ENCODE measurements around the gene MGST2. TPM values are rescaled to one million over a fixed set of nuclear protein-coding genes. Genes with fewer than 3 reads are reported as not detected.

Gene MGST2
- total RNA-seq, 1 experiment from 2014 or later, result 31.8 TPM

DNA sequence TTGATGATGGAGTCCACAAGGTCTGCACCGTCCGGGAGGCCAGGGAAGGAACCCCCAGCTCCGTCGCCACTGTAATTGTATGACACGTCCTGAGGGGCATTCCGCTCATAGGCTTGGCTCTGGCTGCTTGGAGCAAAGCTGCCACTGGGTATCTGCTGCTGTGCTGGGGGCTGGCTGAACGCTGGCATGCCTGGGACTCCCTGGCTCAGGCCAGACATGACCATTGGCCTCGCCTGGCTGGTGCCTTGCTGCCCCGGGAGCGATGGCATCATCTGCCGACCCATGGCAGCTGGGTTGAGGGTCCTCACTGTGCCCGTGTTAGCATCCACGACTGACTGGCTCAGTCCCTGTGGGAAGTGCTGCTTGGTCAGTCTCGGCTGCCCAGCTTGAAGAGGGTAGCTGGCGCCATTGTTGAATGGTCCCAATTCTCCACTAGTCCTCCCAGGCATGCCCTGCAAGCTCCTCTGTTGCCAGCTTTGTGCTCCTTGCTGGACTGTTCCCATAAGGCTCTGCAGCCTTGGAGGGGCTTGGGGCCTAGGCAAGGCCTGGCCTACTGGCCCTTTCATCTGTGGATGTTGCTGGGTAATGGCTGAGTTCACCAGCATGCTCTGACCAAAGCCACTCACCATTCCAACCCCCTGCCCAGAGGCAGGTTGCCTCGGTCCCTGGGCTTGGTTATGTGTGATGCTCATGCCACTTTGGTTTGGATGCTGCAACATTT lies 53.9 kb downstream of the MGST2 start:
- Histone ChIP-seq H3K4me3 (ENCODE audit: insufficient read depth, low read depth, low read length) (no peak overlapping the region), H3K36me3 (replicated peaks; ENCODE audit: control insufficient read depth, insufficient read depth, low read length) (no peaks in the 10 kb centered on the region; the same call in 1 of the 2 replicates), H3K27me3 (ENCODE audit: control insufficient read depth, insufficient read depth, low read length) (no peaks in the 10 kb centered on the region; the same call in 1 of the 2 replicates)
- DNase-seq, result no peak

GRCh38 chr4:139720806-139721205 lies 55.2 kb downstream of the MGST2 start:
- Histone ChIP-seq H3K4me3 (ENCODE audit: insufficient read depth, low read depth, low read length) (no peak overlapping the region), H3K27me3 (ENCODE audit: control insufficient read depth, insufficient read depth, low read length) (no peaks in the 10 kb centered on the region; the same call in 1 of the 2 replicates), H3K36me3 (replicated peaks; ENCODE audit: control insufficient read depth, insufficient read depth, low read length) (no peaks in the 10 kb centered on the region; the same call in 1 of the 2 replicates)
- DNase-seq, result no peak

DNA sequence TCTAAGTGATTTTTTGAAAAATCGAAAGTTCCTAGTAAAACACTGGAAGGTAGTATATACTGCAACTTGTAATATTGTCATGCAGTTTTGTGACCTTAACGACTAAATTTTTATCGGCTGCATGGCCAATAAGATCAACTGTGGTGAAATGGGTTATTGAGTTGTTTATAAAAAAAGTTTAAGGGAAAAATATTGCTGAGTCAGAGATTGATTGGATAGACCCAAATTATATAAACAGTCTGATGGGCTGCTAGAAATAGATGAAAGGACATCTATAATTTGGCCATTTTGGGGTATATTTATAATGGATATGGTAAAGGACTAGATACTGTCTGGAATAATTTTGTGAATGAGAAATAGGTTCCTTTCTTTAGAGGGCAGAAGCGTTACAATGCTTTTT lies 56.2 kb downstream of the MGST2 start:
- Histone ChIP-seq H3K36me3 (replicated peaks; ENCODE audit: control insufficient read depth, insufficient read depth, low read length) (no peaks in the 10 kb centered on the region; the same call in 1 of the 2 replicates), H3K4me3 (ENCODE audit: insufficient read depth, low read depth, low read length) (no peak overlapping the region), H3K27me3 (ENCODE audit: control insufficient read depth, insufficient read depth, low read length) (no peaks in the 10 kb centered on the region; the same call in 1 of the 2 replicates)
- DNase-seq, result no peak

DNA sequence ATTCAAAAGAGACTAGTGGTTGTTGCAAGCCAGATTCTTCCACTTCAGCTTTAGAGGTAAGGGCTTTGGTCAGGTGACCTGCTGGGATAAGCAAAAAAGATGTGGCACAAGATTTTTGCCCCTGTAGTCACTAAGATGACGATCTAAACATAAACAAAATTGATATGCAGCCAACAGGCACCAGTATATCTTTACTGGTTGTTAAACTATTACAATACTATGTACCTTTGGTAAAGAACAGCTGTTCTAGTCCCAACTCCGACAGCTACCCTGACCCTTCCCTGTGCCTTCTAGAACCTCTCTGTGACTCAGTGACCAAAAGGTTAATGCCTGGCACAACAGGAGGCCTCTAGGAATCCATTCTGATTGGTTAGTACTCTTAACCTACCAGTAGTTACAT lies 59.6 kb downstream of the MGST2 start:
- no peak for DNase-seq
- Histone ChIP-seq H3K36me3 (replicated peaks; ENCODE audit: control insufficient read depth, insufficient read depth, low read length) (no peaks in the 10 kb centered on the region), H3K27me3 (ENCODE audit: control insufficient read depth, insufficient read depth, low read length) (no peaks in the 10 kb centered on the region), H3K4me3 (ENCODE audit: insufficient read depth, low read depth, low read length) (no peak overlapping the region)

DNA sequence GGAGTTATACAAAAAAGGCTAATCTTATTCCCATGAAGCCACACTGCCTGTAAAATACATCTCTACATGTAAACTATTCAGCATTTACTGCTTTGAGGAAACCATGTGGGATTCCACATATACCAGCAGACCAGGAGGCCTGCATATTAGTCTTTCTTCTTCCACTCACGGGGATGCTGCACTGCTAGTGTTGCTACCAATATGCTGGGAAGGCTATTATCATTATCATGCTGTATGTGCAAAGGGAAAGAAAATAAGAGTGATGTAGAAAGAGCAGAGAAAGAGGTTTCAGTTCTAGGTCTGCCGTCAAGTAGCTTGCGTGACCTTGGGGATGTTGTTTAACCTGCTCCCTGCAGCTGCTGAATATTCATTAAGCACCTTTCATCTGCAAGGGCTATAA lies 61.0 kb downstream of the MGST2 start:
- no peak for DNase-seq
- Histone ChIP-seq H3K4me3 (ENCODE audit: insufficient read depth, low read depth, low read length) (no peak overlapping the region), H3K27me3 (ENCODE audit: control insufficient read depth, insufficient read depth, low read length) (no peaks in the 10 kb centered on the region), H3K36me3 (replicated peaks; ENCODE audit: control insufficient read depth, insufficient read depth, low read length) (no peaks in the 10 kb centered on the region)

DNA sequence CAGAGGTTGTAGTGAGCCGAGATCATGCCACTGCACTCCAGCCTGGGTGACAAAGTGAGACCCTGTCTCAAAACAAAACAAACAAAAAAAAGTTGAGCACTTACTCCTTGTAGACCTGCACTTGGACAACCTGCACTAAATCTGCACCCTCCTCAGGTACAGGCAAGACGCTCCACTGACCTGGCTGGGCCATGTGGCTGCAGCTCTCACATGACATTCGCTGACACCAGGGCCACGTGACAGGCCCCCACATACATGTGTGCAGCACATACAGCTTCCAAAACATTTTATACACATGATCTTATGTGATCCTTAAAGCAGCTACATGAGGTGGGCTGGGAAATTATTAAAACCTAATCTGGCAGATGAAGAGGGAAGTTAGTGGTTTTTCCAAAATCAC lies 62.5 kb downstream of the MGST2 start:
- Histone ChIP-seq H3K36me3 (replicated peaks; ENCODE audit: control insufficient read depth, insufficient read depth, low read length) (no peaks in the 10 kb centered on the region), H3K27me3 (ENCODE audit: control insufficient read depth, insufficient read depth, low read length) (no peaks in the 10 kb centered on the region), H3K4me3 (ENCODE audit: insufficient read depth, low read depth, low read length) (no peak overlapping the region)
- no peak for DNase-seq

GRCh38 chr4:139728840-139729239 lies 63.2 kb downstream of the MGST2 start:
- DNase-seq, result no peak
- H3K27me3 ChIP-seq (ENCODE audit: control insufficient read depth, insufficient read depth, low read length), result peaks cover 2% of the 10 kb centered on the region; the same call in 1 of the 2 replicates
- no peaks in the 10 kb centered on the region for H3K36me3 ChIP-seq (replicated peaks; ENCODE audit: control insufficient read depth, insufficient read depth, low read length)
- no peak overlapping the region for H3K4me3 ChIP-seq (ENCODE audit: insufficient read depth, low read depth, low read length)

DNA sequence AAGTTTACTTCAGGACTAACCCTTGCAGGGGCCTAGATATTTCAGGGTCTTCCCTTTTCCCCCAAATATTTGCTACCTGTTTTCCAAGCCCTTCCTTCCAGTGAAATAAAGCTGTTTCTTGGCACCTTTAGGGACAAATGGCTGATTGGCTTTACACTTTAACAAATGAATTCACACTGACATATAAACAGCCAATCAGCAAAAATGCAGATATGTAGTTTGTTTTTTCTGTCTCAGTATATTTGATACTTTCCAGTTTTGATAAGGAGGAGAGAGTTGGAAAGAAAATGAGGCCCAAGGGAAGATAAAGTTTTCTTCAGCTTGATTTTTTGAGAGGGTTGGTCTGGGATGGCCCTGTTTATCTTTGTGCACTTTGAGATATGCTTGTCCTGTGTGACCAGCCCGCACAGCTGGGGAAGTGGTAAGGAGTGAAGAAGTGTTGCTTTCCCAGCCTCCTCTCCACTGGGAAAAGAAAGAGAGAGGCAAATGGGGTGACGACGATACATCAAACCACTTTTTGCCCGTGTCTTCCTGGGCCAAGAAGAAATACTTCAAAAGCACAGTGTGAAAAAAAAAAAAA lies 67.5 kb downstream of the MGST2 start:
- DNase-seq, result no peak

DNA sequence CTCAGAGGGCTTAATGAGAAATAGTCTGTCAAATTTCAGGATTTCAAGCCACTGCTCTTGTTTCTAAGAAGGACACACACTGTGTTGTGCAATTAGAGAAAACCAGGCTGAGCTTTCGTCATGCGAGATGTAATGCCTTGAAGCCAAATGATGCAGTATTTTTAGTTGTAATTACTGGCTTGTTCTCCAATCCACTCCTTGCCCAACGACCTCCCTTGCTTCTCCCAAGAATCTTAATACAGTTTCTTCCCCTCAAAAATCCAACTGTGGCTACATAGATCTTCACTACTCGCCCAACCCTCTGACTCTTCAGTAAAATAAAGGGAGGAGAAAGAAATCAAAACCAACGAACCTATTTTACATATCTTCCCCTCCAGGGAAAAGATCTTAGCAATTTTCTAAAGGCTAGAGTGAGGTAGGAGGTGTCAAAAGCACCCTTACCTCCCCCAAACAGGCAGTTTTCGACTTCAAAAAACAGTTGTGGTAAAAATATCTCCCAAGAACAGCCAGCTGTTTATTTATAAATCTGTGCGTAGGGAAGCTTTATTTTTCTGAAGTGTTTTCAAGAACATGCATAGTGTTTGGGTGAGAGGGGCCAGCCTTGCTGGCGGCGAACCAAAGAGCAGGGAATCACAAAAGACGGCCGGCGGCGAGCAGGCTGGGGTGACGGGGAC lies 68.7 kb downstream of the MGST2 start:
- DNase-seq, result no peak

More for the DNA sequence above, 67.5 kb downstream of the MGST2 start:
- peaks cover 5% of the 10 kb centered on the region for H3K27me3 ChIP-seq (ENCODE audit: control insufficient read depth, insufficient read depth, low read length)
- H3K4me3 ChIP-seq (ENCODE audit: insufficient read depth, low read depth, low read length), result no peak overlapping the region
- no peaks in the 10 kb centered on the region for H3K36me3 ChIP-seq (replicated peaks; ENCODE audit: control insufficient read depth, insufficient read depth, low read length)

DNA sequence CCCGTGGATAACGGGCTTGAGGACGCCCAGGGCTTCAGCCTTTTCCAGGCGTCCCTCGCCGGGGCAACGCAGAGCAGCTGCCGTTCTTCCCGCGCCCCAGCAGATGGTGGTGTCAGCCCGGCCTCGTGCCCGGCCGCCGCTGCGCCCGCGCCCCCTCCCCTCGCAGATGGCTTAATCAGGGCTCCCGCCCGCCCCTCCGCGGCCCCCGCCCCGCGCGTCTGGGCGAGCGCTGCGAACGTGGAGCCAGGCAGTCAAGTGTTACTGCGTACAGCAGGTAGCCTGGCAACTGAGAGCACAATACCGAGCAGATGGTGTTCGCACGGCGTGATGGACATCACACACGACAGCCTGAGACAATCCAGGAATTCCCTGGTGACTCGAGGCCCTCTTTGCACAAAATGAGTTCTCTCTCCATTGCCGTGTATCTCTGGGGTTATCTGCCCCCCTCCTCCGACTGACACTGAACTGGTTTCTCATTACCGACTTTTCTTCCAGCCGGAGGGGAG lies 69.3 kb downstream of the MGST2 start:
- H3K36me3 ChIP-seq (replicated peaks; ENCODE audit: control insufficient read depth, insufficient read depth, low read length), result no peaks in the 10 kb centered on the region
- H3K27me3 ChIP-seq (ENCODE audit: control insufficient read depth, insufficient read depth, low read length), result peaks cover 5% of the 10 kb centered on the region
- DNase-seq, result peak; percentile 97
- H3K4me3 ChIP-seq (ENCODE audit: insufficient read depth, low read depth, low read length), result peak overlapping the region; percentile 63

More for the DNA sequence above, 68.7 kb downstream of the MGST2 start:
- Histone ChIP-seq H3K27me3 (ENCODE audit: control insufficient read depth, insufficient read depth, low read length) (peaks cover 5% of the 10 kb centered on the region), H3K4me3 (ENCODE audit: insufficient read depth, low read depth, low read length) (no peak overlapping the region), H3K36me3 (replicated peaks; ENCODE audit: control insufficient read depth, insufficient read depth, low read length) (no peaks in the 10 kb centered on the region)

DNA sequence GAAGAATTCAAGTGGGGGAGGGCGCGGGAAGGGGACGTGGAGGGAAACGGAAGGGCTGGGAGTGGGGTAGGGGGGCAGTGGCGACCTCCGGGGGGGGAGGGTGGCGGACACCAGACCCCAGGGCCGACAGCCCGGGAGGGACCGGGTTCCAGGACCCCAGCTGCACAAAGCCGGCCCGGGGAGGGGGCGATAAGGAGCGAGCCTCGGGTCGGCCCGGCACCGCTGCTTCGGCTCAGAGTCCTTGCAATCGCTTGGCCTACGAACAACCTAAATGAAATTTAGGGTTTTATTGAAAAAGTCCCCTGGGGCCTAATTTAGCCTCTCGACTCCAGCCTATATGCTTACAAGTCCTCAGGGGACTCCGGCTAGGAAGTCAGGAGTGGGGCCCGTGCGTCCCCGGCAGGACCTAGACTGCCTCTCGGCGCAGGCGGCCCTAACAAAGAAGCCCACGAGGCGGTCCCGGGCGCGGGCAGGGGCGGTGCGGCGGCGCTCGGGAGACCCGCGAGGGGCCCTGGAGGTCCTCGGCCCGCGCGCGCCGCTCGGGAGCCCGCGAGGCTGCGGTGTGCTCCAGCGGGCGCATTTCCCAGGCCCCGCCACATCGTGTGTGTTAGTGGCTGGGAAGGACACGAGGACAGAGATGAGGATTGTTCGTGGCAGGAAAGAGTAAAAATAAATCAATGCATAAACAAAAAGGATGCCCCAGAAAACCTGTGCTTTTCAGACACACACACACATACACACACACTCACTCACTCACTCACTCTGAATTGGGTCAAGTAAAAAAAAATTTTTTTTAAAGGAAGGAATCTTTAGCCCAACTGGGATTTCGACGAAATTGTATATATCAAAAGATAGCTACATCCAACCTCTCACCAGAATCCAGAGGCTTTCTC lies 70.0 kb downstream of the MGST2 start:
- Histone ChIP-seq H3K36me3 (replicated peaks; ENCODE audit: control insufficient read depth, insufficient read depth, low read length) (no peaks in the 10 kb centered on the region), H3K27me3 (ENCODE audit: control insufficient read depth, insufficient read depth, low read length) (peaks cover 5% of the 10 kb centered on the region), H3K4me3 (ENCODE audit: insufficient read depth, low read depth, low read length) (peak overlapping the region; percentile 63)
- DNase-seq, result peak; percentile 91

GRCh38 chr4:139736274-139736660 lies 70.6 kb downstream of the MGST2 start:
- no peaks in the 10 kb centered on the region for H3K36me3 ChIP-seq (replicated peaks; ENCODE audit: control insufficient read depth, insufficient read depth, low read length)
- no peak for DNase-seq
- peaks cover 5% of the 10 kb centered on the region for H3K27me3 ChIP-seq (ENCODE audit: control insufficient read depth, insufficient read depth, low read length)
- no peak overlapping the region for H3K4me3 ChIP-seq (ENCODE audit: insufficient read depth, low read depth, low read length)

GRCh38 chr4:139736661-139737060 lies 71.0 kb downstream of the MGST2 start:
- Histone ChIP-seq H3K36me3 (replicated peaks; ENCODE audit: control insufficient read depth, insufficient read depth, low read length) (no peaks in the 10 kb centered on the region), H3K4me3 (ENCODE audit: insufficient read depth, low read depth, low read length) (no peak overlapping the region), H3K27me3 (ENCODE audit: control insufficient read depth, insufficient read depth, low read length) (peaks cover 5% of the 10 kb centered on the region)
- DNase-seq, result no peak
